GM21423 (cell line): ENCODE measurements around the gene TMEM69.
"Not testable (repeated sequence)": the region's sequence is repeated elsewhere in the genome, so short reads cannot be mapped to it uniquely, and the experiment has no call there.

Experiments used
- ATAC-seq: cut with Tn5 transposase; IDR thresholded peaks from one replicate; pipeline ENCODE4 v1.9.1; 2021; ENCODE audit warnings: mild to moderate bottlenecking, moderate library complexity; ENCODE audit not compliant: unreplicated experiment

Gene TMEM69

DNA sequence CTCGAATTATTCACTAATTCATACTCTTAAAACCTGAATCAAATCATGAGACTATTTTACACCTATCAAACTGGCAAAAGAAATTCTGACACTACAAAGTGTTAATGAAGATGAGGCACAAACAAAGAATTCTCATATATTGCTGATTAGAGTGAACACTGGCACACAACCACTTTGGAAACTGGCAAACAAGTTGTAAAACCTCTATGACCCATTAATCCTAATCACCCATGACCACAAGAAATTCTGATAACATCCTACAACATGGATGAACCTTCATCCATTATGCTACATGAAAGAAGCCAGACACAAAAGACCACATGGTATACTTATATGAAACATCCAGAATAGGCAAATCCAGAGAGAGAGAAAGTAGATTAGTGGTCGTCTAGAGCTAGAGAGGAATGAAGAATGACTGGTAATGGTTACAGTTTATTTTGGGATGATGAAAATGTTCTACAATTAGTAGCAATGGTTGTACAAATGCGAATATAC lies 10.2 kb upstream of the TMEM69 start:
- no peak for ATAC-seq

DNA sequence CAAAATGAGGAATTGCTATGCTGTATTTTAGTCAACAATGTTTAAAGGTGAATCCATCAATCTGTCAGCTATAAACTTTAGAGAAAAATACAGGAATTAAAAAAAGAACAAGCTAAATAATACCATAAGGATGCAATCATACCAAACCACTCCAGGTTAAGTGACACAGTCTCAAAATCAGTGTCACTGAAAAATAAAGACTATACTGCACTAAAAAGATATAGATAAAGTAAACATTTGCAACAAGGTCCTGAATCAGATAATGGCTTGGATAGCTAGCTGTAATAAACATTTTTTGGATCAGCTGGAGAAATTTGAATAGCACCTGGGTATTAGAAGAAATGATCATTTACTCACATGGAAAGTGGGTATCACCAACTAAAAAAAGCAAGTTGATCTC lies 9.5 kb upstream of the TMEM69 start:
- ATAC-seq: no peak

DNA sequence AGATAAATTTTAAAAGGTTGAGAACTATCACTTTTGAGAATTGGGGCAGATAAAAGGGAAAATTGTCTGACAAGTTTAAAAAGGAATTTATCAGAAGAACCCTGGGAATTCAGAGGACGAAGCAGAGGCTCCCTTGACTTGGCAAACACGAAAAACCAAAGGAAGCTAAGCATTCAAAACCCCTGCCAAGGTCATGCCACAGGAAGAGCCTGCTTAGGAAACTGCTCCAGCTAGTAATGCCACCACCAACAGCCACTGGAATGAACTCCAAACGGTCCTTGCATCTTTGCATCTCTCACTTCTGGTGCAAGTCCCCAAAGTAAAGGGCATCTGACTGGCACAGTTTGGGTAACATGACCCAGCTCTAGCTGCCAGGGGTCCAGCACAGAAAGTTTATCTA lies 8.9 kb upstream of the TMEM69 start:
- ATAC-seq: no peak

DNA sequence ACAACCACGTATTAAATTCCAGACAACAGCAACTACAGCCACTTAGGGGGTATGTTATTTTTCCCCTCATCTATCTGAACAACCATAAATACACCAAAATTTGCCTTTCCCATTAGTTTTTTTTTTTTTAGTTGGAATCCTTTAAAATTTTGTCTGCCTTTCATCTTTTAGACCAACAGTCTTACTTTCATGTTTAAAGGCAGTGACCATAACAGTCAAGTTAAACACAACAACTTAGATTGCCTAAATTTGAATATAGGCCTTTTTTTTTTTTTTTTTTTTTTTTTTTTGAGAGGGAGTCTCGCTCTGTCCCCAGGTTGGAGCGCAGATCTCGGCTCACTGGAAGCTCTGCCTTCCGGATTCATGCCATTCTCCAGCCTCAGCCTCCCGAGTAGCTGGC lies 5.0 kb upstream of the TMEM69 start:
- no peak for ATAC-seq

DNA sequence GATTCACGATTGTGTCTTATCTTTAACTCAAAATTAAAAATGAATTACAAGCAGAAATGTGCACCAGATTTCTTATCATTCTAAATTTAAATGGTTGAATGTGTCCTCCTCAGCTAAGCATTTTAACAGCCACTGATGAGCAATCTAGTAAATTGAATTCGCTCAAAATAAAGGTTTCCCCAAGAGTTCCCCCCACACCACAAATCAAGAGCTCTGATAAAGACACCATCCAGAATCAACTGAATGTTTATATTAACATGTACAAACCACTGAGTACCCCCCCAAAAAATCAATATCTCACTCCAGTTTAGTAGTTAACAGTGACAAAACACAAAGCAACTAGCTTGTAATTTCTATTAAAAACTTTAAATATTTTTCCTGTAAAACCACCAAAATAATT lies 3.6 kb upstream of the TMEM69 start:
- ATAC-seq: no peak

DNA sequence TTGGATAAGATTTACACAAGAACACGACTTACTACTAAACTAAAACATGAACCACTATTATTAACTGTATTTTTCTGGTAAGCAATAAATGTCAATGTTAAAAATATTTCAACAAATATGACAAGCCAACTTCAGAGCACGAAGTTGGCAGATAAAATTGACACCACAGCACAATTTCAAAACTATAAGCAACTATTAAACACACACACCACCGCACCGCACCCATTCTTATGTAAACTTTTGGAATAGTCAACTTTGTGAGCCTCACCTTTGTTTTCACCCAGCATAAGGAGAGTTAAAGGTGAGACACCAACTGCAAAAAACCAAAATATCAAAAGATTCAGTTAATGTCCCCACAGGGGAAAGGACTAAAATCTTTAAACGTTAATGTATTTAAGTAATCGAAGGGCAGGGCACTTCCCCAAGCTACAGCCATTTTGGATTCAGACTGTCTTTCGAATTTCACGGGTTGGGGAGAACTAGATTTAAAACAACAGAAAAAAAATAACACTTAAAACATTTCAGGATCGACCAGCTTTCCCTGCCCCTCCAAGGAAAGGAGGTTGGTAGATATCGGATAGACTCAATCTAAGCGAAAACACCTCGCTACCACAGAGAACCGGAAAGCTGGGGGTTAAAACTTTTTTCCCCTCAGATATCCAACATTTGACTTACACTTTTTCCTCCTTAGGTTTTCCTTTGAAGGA lies 2.5 kb upstream of the TMEM69 start:
- no peak for ATAC-seq

DNA sequence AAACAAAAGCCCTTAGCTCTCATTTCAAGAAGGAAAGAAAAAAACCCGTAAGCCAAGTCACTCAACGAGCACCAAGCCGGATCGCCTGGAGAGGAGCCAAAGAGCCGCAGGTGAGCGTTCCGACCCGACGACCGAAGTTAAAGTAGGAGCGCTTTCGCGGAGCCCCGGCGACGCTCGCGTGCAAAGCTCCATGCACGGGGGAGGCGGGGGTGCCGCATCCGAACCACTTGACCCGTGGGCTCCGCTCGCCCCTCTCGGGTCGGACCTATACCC lies 2.0 kb upstream of the TMEM69 start:
- ATAC-seq: peak; percentile 8

DNA sequence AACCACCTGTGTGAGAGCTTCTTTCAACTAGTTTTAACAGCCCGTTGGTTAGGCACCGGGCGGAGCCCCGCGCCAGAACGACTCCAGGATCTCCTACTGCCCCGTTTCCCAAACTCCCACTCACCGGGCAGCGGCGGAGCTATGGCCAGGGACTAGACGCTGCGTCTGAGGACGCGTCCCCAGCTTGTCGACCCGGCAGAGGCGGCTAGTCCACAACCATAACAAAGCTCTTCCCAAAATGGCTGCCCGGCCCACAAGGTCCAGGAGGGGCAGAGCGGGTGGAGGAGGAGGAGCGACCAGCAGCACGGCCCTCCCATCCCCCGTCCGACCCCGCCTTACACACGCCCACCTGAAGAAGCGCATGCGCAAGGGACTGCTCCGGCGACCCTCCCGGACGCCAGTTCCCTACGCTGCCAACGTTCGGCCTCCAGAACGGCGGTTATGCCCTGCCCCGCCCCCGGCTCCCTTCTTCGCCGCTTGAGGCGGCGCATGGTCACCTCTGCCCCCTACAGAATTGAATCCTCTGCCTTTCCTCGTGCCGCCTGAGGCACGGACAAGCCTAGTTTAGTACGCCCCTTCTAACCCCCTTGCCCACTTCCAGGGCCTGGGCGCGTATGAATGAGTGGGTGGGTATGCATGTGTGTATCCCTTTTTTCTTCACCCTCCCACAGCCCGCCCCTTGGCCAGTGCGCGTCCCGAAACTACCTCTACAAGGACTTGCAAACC lies 1.5 kb upstream of the TMEM69 start, which contains the start of gene GPBP1L1:
GPBP1L1 (minus strand) TSS at position 246 of the 726 bp plus-strand sequence. CDS start 27,446 bp downstream, outside the sequence.
- ATAC-seq: peak; percentile 56

DNA sequence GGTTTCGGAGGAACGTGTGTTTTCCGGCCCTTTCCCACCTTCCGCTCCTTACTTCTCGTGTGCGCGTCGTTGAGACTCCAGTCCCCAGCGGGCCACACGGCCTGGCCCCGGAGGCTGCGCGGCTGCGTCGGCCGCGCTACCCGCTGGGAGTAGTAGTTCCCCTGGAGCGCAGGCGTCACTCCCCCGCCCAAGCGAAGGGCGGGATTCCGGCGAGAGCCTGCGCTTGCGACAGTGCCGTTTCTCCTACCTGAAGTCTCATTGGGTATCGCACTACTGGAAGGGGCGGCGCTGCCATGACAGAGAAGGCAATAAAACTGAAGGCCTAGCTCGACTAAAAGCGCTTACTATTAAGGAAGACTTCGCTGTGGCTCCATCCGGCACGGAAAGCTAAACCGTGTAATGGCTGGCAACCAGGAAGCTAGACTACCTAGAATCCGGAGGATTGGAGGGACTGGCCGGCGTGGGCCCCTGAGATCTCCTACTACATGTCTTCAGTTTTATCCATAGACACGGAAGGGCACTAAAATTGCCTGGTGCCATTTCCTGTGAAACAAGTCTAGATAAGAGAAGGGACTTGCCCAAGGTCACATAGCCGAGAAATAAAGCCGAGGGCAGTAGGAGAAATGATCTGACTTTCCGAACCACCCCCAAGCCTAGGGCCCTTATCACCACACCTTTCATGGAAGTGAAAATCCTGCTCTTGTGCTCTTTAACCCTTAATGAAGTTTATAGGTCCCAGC lies 797 bp upstream of the TMEM69 start:
- peak; percentile 77 for ATAC-seq

DNA sequence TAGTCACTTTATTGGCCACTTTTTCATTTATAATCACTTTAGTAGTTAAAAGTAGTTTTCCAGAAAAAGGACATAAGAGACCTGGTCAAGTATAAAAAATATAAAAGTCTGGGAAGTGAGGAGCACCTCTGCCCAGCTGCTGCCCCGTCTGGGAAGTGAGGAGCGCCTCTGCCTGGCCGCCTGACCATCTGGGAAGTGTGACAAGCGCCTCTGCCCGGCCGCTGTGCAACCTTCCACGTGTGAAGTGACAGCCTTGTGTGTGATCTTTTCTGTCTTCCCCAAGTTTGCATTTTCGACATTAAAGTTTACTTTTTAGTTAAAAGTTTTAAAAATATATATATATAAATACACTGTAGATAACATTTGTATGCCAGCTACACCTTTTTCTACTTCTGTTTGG lies 5.8 kb downstream of the TMEM69 start:
- ATAC-seq: not testable (repeated sequence)

DNA sequence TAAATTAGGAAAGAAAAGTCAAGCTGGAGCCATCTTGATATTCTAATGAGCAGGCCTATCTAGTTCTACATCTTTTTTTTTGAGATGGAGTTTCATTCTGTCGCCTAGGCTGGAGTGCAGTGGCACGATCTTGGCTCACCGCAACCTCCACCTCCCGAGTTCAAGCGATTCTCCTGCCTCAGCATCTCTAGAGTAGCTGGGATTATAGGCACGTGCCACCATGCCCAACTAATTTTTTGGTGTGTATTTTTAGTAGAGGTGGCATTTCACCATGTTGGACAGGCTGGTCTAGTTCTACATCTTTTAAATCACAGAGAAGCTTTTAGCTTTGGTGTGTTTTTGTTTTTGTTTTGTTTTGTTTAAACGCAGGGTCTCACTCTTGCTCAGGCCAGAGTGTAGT lies 6.8 kb downstream of the TMEM69 start:
- ATAC-seq: no peak

DNA sequence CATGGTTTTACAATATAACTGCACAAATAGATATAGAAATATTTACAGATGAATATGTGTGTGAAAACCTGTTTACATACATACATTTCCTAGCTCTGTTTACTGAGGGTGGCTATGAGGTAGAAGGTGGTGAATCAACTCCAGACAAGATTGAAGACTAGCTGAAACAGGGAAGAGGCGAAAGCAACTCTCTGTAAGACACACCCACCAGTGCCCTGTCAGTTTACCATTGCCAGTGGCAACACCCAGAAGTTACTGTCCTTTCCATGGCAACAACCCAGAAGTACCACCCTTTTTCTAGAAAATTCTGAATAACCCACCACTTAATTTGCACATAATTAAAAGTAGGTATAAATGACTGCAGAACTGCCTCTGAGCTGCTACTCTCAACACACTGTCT lies 16.7 kb downstream of the TMEM69 start:
- ATAC-seq: no peak

DNA sequence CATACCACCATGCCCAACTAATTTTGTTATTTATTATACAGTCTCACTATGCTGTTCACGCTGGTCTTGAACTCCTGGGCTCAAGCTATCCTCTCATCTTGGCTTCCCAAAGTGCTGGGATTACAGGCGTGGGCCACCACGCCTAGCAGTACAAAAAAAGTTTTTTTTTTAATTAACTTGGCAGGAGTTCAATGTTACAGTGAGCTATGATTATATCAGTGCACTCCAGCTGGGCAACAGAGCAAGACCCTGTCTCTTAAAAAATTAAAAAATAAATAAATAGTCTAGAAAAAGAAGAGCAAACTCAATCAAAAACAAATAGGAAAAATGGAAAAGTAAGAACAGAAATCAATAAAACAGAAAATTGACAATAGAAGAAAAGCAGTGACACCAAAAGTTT lies 25.7 kb downstream of the TMEM69 start:
- ATAC-seq: no peak

DNA sequence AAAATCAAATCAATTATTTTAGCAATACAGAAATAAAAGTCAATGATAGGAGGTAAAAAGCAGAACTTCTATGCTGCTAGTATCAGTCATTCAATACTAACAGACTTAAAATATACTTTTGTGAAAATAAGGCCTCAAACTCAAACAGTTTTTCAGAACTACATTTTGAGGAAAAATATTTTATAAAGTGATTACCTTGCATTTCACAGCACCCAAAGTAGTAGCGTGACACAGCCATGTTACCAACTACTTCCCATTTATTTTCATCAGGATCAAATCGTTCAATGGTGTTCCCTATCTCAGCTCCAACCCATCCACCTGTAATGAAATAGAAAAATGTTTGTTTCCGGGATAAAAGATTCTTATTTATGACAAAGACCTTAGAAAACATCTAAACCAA lies 28.7 kb downstream of the TMEM69 start:
- no peak for ATAC-seq

DNA sequence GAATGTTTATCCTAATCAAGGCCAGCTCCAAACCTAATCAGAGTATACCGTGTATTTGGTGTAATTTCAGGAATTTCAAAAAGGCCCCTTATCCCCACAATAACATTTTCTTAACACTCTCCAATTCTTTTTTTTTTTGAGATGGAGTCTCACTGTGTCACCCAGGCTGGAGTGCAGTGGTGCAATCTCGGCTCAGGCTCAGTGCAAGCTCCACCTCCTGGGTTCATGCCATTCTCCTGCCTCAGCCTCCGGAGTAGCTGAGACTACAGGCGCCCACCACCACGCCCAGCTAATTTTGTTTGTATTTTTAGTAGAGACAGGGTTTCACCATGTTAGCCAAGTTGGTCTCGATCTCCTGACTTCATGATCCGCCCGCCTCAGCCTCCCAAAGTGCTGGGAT lies 29.4 kb downstream of the TMEM69 start:
- ATAC-seq: not testable (repeated sequence)

DNA sequence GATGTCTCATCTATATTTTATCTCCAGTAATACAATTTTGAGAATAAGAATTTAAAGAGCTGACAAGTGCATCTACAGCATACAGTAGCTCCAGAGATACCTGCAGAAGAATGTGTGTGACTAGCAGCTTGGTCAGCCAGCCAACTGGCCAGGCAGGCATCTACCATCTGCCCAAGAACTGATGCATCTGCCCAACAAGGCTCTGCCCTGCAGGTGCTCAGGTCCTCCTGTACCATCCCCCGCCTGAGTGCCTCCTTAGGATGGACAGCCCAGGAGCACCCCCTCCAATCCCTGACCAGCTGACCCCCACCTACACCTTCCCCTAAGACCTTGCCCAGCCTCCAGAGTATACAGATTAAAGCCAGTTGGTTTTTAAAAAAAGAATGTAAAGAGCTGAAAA lies 30.3 kb downstream of the TMEM69 start:
- ATAC-seq: no peak

DNA sequence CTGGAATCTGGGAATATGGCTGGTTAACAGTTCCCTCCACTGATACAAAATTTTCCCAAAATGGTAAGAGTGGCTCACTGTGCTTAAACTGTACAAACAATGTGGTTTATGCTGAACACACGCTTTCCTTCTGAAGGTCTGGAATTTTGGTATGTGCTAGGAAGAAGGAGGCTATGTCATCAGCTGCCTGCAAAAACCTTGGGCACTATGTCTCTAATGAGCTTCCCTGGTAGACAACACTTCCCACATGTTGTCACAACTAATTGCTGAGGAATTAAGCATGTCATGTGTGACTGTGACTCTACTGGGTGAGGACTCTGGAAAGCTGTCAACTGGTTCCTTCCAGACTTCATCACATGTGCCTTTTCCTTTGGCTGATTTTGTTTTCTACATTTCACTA lies 33.2 kb downstream of the TMEM69 start:
- ATAC-seq: no peak

DNA sequence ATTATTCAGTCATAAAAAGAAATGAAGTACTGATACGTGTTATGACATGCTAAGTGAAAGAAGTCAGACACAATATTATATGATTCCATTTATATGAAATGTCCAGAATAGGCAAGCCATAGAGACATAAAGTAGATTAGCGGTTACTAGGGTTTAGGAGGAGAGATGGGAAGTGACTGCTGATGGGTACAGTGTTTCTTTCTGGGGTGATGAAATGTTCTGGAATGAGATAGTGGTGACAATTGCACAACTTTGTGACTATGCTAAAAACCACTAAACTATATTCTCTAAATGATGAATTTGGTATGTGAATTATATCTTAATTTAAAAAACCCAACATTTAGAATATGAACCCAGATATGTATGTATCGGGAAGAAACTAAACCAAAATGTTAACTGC lies 34.8 kb downstream of the TMEM69 start:
- no peak for ATAC-seq

DNA sequence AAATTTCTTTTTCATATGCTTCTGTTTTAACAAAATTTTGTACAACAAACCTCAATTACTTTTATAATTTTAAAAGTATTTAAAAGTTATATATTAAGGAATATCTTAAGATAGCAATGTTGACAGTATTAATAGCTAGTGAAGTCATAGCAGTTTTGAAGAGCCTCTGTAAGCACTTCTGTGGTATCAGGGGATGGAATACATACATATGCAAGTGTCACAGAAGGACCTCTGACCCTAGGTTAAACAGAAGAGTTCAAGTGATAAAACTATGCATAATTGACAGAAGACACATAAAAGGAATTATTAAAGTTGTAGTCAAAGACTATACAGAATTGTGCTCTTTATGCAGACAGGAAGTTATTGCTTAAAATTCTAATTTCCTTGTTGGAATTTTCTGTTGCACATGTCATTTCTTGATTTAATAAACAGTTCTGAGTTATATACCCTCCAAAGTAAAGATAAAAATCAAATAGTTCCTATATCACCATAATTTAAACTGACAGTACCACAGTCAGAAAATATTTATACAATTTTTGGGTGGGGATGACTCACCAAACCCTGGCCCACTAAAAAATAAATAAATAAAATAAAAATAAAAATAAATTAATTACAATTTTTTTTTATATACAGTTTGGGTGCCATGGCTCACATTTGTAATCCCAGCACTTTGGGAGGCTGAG lies 35.4 kb downstream of the TMEM69 start:
- ATAC-seq: no peak

DNA sequence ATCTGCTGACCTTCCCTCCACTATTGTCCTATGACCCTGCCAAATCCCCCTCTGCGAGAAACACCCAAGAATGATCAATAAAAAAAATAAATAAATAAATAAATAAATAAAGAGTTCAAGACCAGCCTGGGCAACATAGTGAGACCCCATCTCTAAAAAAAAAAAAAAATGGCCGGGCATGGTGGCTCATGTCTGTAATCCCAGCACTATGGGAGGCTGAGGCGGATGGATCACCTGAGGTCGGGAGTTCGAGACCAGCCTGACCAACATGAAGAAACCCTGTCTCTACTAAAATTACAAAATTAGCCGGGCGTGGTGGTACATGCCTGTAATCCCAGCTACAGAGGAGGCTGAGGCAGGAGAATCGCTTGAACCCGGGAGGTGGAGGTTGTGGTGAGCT lies 38.0 kb downstream of the TMEM69 start:
- ATAC-seq: not testable (repeated sequence)

DNA sequence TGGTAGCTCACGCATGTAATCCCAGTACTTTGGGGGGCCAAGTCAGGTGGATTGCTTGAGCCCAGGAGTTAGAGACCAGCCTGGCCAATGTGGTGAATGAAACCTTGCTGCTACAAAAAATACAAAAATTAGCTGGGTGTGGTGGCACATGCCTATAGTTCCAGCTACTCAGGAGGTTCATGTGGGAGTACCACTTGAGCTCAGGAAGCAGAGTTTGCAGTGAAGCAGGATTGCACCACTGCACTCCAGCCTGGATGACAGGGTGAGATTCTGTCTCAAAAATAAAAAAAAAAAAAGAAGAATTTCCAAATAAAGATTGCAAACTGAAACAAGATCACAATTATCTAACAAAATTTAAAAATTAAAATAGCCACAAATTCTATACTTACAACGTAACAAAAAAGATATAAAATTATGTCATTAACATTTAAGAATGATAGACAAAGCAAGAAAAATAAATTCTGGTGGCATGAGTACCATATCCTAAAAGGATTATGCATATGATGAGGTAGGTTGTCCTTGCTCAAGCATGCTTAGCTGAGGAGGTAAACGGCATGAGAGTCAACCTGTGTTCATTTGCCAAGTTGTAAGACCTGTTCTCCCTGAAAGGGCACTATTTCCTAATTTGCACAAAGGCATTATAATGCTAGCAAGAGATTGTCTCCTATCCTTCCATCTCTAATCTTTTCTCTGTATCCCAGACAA lies 42.2 kb downstream of the TMEM69 start:
- no peak for ATAC-seq
